Subcutaneous abdominal adipose tissue (tissue), 5 donors: Measurements from ENCODE around the gene CHAD.
A peak's percentile ranks its signal among the peaks of the same experiment; 100 is the strongest.

Source experiments
- H3K27ac ChIP-seq: one replicate; pipeline ENCODE4 v1.7.0; 2013; ENCODE audit warnings: low read depth, mild to moderate bottlenecking, inconsistent platforms, low read length, moderate library complexity
- H3K27me3 ChIP-seq, 5 donors: one replicate each; pipeline ENCODE4 v1.7.0; 2013; ENCODE audit warnings: low read length in 5 of 5, inconsistent platforms in 1 of 5; ENCODE audit not compliant: control insufficient read depth in 5 of 5, insufficient read depth in 4 of 5
- H3K36me3 ChIP-seq, 5 donors: one replicate each; pipeline ENCODE4 v1.7.0; 2013; ENCODE audit warnings: low read length in 5 of 5; ENCODE audit not compliant: control insufficient read depth in 5 of 5, insufficient read depth in 5 of 5
- H3K4me1 ChIP-seq, 5 donors: one replicate each; pipeline ENCODE4 v1.7.0; 2013; ENCODE audit warnings: low read length in 5 of 5, mild to moderate bottlenecking in 3 of 5, moderate library complexity in 1 of 5; ENCODE audit not compliant: control insufficient read depth in 5 of 5, insufficient read depth in 5 of 5
- H3K4me3 ChIP-seq, 5 donors: one replicate each; pipeline ENCODE4 v1.7.0; 2013; ENCODE audit warnings: low read length in 5 of 5, low read depth in 1 of 5
- H3K9ac ChIP-seq, 5 donors: one replicate each; pipeline ENCODE4 v1.7.0; 2013; ENCODE audit warnings: low read length in 5 of 5, mild to moderate bottlenecking in 4 of 5, moderate library complexity in 3 of 5
- H3K9me3 ChIP-seq, 5 donors: one replicate each; pipeline ENCODE4 v1.7.0; 2013; ENCODE audit warnings: low read length in 5 of 5; ENCODE audit not compliant: control insufficient read depth in 5 of 5
- donor health status: healthy.
- donor health status: healthy.
- donor health status: healthy.
- donor health status: healthy.
- donor health status: healthy.

Gene CHAD

GRCh38 chr17:50507871-50508572, 39.3 kb upstream of the CHAD start, which contains the start of gene MYCBPAP:
Gene MYCBPAP (plus strand): TSS chr17:50508439. CDS start chr17:50508675, 236 bp downstream.
- peak within 1 kb of the TSS; percentile 57 for H3K27ac ChIP-seq
- no peaks in the 10 kb centered on the region for H3K27me3 ChIP-seq
- peak within 1 kb of the TSS; percentile 70 to 75 (median 72) for H3K4me3 ChIP-seq
- peaks cover 0 to 17% (median 15%) of the 10 kb centered on the region in 5 donors for H3K4me1 ChIP-seq
- no peaks in the 10 kb centered on the region for H3K9me3 ChIP-seq
- H3K36me3 ChIP-seq = no peaks in the 10 kb centered on the region
- peak within 1 kb of the TSS; percentile 10 to 83 (median 81) for H3K9ac ChIP-seq

GRCh38 chr17:50506298-50506697, 37.6 kb upstream of the CHAD start:
- Histone ChIP-seq H3K27me3 (no peaks in the 10 kb centered on the region), H3K9ac (no peak overlapping the region), H3K27ac (no peak overlapping the region), H3K4me3 (no peak overlapping the region), H3K9me3 (no peaks in the 10 kb centered on the region), H3K4me1 (peaks cover 0 to 17% (median 15%) of the 10 kb centered on the region in 5 donors), H3K36me3 (no peaks in the 10 kb centered on the region)

- Histone ChIP-seq H3K4me1 (peaks cover 0 to 17% (median 15%) of the 10 kb centered on the region in 5 donors), H3K36me3 (no peaks in the 10 kb centered on the region), H3K27ac (no peak overlapping the region), H3K9me3 (no peaks in the 10 kb centered on the region), H3K9ac (no peak overlapping the region), H3K27me3 (no peaks in the 10 kb centered on the region), H3K4me3 (no peak overlapping the region)
These were observed 37.0 kb upstream of the CHAD start for GRCh38 chr17:50505591-50506130.

GRCh38 chr17:50502301-50502990, 33.8 kb upstream of the CHAD start:
- Histone ChIP-seq H3K4me3 (no peak overlapping the region), H3K4me1 (peaks cover 0 to 1% (median under 1%) of the 10 kb centered on the region in 5 donors), H3K36me3 (no peaks in the 10 kb centered on the region), H3K27ac (no peak overlapping the region), H3K9me3 (no peaks in the 10 kb centered on the region), H3K9ac (no peak overlapping the region), H3K27me3 (no peaks in the 10 kb centered on the region)

- no peak overlapping the region for H3K27ac ChIP-seq
- H3K27me3 ChIP-seq = no peaks in the 10 kb centered on the region
- H3K36me3 ChIP-seq = no peaks in the 10 kb centered on the region
- no peak overlapping the region for H3K9ac ChIP-seq
- H3K4me1 ChIP-seq = no peaks in the 10 kb centered on the region
- H3K4me3 ChIP-seq = no peak overlapping the region
- no peaks in the 10 kb centered on the region for H3K9me3 ChIP-seq
These were observed 32.4 kb upstream of the CHAD start for GRCh38 chr17:50501054-50501453.

- H3K9ac ChIP-seq = no peak overlapping the region
- no peaks in the 10 kb centered on the region for H3K9me3 ChIP-seq
- no peak overlapping the region for H3K4me3 ChIP-seq
- H3K36me3 ChIP-seq = no peaks in the 10 kb centered on the region
- no peaks in the 10 kb centered on the region for H3K4me1 ChIP-seq
- no peaks in the 10 kb centered on the region for H3K27me3 ChIP-seq
- no peak overlapping the region for H3K27ac ChIP-seq
These were observed 31.0 kb upstream of the CHAD start for GRCh38 chr17:50499721-50500120.

GRCh38 chr17:50499270-50499669, 30.6 kb upstream of the CHAD start:
- Histone ChIP-seq H3K9ac (no peak overlapping the region), H3K27ac (no peak overlapping the region), H3K4me1 (no peaks in the 10 kb centered on the region), H3K9me3 (no peaks in the 10 kb centered on the region), H3K27me3 (no peaks in the 10 kb centered on the region), H3K4me3 (no peak overlapping the region), H3K36me3 (no peaks in the 10 kb centered on the region)

- Histone ChIP-seq H3K36me3 (no peaks in the 10 kb centered on the region), H3K4me3 (no peak overlapping the region), H3K27ac (no peak overlapping the region), H3K4me1 (no peaks in the 10 kb centered on the region), H3K27me3 (no peaks in the 10 kb centered on the region), H3K9me3 (no peaks in the 10 kb centered on the region), H3K9ac (no peak overlapping the region)
These were observed 29.6 kb upstream of the CHAD start for GRCh38 chr17:50498021-50498874.

GRCh38 chr17:50495918-50496317, 27.2 kb upstream of the CHAD start:
- Histone ChIP-seq H3K9me3 (no peaks in the 10 kb centered on the region), H3K4me3 (no peak overlapping the region), H3K4me1 (no peaks in the 10 kb centered on the region), H3K27me3 (no peaks in the 10 kb centered on the region), H3K9ac (no peak overlapping the region), H3K36me3 (no peaks in the 10 kb centered on the region), H3K27ac (no peak overlapping the region)
